Endothelial cell of umbilical vein (primary cell): ENCODE results near the gene DIPK2B. TPM values are rescaled to one million over a fixed set of nuclear protein-coding genes. Genes with fewer than 3 reads are reported as not detected.

Experiments
- BruUV-seq: library from RNA; stranded (reverse); fragments of 400-500 nt; replicated peaks from 2 replicates; lab custom pipeline; 2021; lab: Mats Ljungman, UMichigan
- CTCF ChIA-PET: fragments of 300-600, 350-600 bp; sonication (Branson Sonifier 250); formaldehyde crosslinking; loops from one replicate; lab custom pipeline; 2021; ENCODE audit warnings: antibody characterized with exemption, inconsistent platforms; lab: Charles Lee
- POLR2A ChIA-PET: fragments of 300-600, 350-600 bp; sonication (Branson Sonifier 250); formaldehyde crosslinking; loops from one replicate; lab custom pipeline; 2021; ENCODE audit warnings: antibody characterized with exemption, inconsistent platforms; lab: Charles Lee
- DNase-seq: peaks from one replicate; pipeline ENCODE4 v3.0.0-alpha.2; 2011; ENCODE audit warnings: low read depth, low spot score
- FAIRE-seq: peaks from 2 replicates; lab custom pipeline; 2011; peaks lifted over from hg19 to GRCh38; lab: Jason Lieb, UNC
- H2AFZ ChIP-seq: 2 replicates; pipeline ENCODE4 v1.6.0; 2012; ENCODE audit warnings: low read depth, low read length, control low read depth, inconsistent platforms
- H3K27ac ChIP-seq: 2 replicates; pipeline ENCODE4 v1.5.1; 2011; ENCODE audit warnings: low read depth, mild to moderate bottlenecking, control low read depth, low read length, moderate library complexity; ENCODE audit not compliant: insufficient read depth
- H3K27me3 ChIP-seq, 2 experiments: 2 replicates each; pipeline versions ENCODE4 v1.6.0 to v1.6.1; 2011; ENCODE audit warnings: low read length in 2 of 2, mixed read lengths in 1 of 2; ENCODE audit not compliant: control insufficient read depth in 2 of 2, insufficient read depth in 2 of 2
- H3K36me3 ChIP-seq, 2 experiments: 2 replicates in 1 of 2; 3 replicates in 1 of 2; pipeline ENCODE4 v1.5.1; 2011; ENCODE audit warnings: low read length in 2 of 2, mild to moderate bottlenecking in 1 of 2, moderate library complexity in 1 of 2; ENCODE audit not compliant: control insufficient read depth in 2 of 2, insufficient read depth in 2 of 2; ENCODE audit errors: extremely low read depth in 1 of 2
- H3K4me1 ChIP-seq: 3 replicates; pipeline ENCODE4 v1.5.1; 2011; ENCODE audit warnings: mild to moderate bottlenecking, low read length; ENCODE audit not compliant: control insufficient read depth, insufficient read depth; ENCODE audit errors: extremely low read depth
- H3K4me2 ChIP-seq: 2 replicates; pipeline ENCODE4 v1.6.1; 2011; ENCODE audit warnings: low read length, control low read depth, mixed read lengths; ENCODE audit not compliant: insufficient read depth
- H3K4me3 ChIP-seq, 3 experiments: fragments of 200-600 bp in 1 of 3; sonication (generic), shearing (Covaris generic) in 1 of 3; replicated peaks in 1 of 3; 2 replicates each; pipeline ENCODE4 v1.5.1; 2011 to 2016; ENCODE audit warnings: control low read depth in 3 of 3, low read length in 3 of 3, mild to moderate bottlenecking in 2 of 3, inconsistent platforms in 1 of 3, low read depth in 1 of 3, moderate library complexity in 1 of 3; ENCODE audit not compliant: insufficient read depth in 1 of 3
- H3K79me2 ChIP-seq: 2 replicates; pipeline ENCODE4 v1.6.0; 2012; ENCODE audit warnings: low read length, inconsistent platforms; ENCODE audit not compliant: control insufficient read depth, insufficient read depth
- H3K9ac ChIP-seq: replicated peaks from 2 replicates; pipeline ENCODE3; 2011; ENCODE audit warnings: low read length, control low read depth; ENCODE audit not compliant: insufficient read depth; ENCODE audit errors: extremely low read depth
- H3K9me1 ChIP-seq: replicated peaks from 3 replicates; pipeline ENCODE4 v1.6.0; 2011; ENCODE audit warnings: mild to moderate bottlenecking, low read length; ENCODE audit not compliant: control insufficient read depth, insufficient read depth; ENCODE audit errors: extremely low read depth
- H3K9me3 ChIP-seq: replicated peaks from 2 replicates; pipeline ENCODE4 v1.5.1; 2012; ENCODE audit warnings: low read length, inconsistent platforms; ENCODE audit not compliant: control insufficient read depth, insufficient read depth
- H4K20me1 ChIP-seq: replicated peaks from 2 replicates; pipeline ENCODE3; 2011; ENCODE audit warnings: mild to moderate bottlenecking, low read length; ENCODE audit not compliant: control insufficient read depth, insufficient read depth; ENCODE audit errors: extremely low read depth
- CTCF ChIP-seq, 2 donors: IDR thresholded peaks; 1 replicate in 1 of 2; 2 replicates in 1 of 2; pipeline ENCODE4 v1.5.1; 2011; ENCODE audit warnings: low read length in 2 of 2, mild to moderate bottlenecking in 2 of 2, moderate library complexity in 2 of 2, control low read depth in 1 of 2, inconsistent platforms in 1 of 2, low read depth in 1 of 2; ENCODE audit not compliant: insufficient read depth in 1 of 2; ENCODE audit errors: extremely low read depth in 1 of 2
- EZH2 ChIP-seq: IDR thresholded peaks from 2 replicates; pipeline ENCODE4 v1.6.1; 2012; ENCODE audit warnings: borderline replicate concordance, low read depth, mild to moderate bottlenecking, moderate library complexity, low read length, inconsistent platforms; ENCODE audit not compliant: severe bottlenecking
- FOS ChIP-seq: IDR thresholded peaks from 2 replicates; pipeline ENCODE4 v1.6.1; 2011; ENCODE audit warnings: mild to moderate bottlenecking, low read length, moderate library complexity, borderline replicate concordance; ENCODE audit not compliant: insufficient read depth
- GATA2 ChIP-seq: IDR thresholded peaks from 2 replicates; pipeline ENCODE4 v1.7.0; 2011; ENCODE audit warnings: low read depth, mild to moderate bottlenecking, moderate library complexity, mixed read lengths, low read length; ENCODE audit not compliant: insufficient read length, insufficient read depth
- JUN ChIP-seq: IDR thresholded peaks from 2 replicates; pipeline ENCODE4 v1.6.1; 2011; ENCODE audit warnings: borderline replicate concordance, low read depth; ENCODE audit not compliant: insufficient read length, insufficient read depth
- MYC ChIP-seq: IDR thresholded peaks from one replicate; pipeline ENCODE4 v1.6.1; 2011; ENCODE audit warnings: mild to moderate bottlenecking, low read depth, low read length
- POLR2A ChIP-seq: IDR thresholded peaks from 2 replicates; pipeline ENCODE4 v1.6.1; 2012; ENCODE audit warnings: low read depth, mild to moderate bottlenecking, control low read depth, low read length
- POLR2AphosphoS5 ChIP-seq: IDR thresholded peaks from 2 replicates; pipeline ENCODE4 v1.6.1; 2012; ENCODE audit warnings: low read depth, mild to moderate bottlenecking, control low read depth, low read length, moderate library complexity; ENCODE audit not compliant: insufficient read depth
- dilution Hi-C: fragments of 300-500 bp; cut with MboI; formaldehyde crosslinking; loops from one replicate; pipeline ENCODE4 v1.15.0; 2019; ENCODE audit warnings: low sequenced_read_pairs; ENCODE audit not compliant: extremely low pct_ligation_motif_present
- intact Hi-C: fragments of 100-400 bp; cut with micrococcal nuclease; formaldehyde crosslinking; loops from one replicate; pipeline ENCODE4 v1.10.0; 2022
- polyA plus RNA-seq, 4 experiments: library from polyadenylated mRNA; depleted of rRNA in 3 of 4; stranded (reverse) in 3 of 4; unstranded in 1 of 4; fragments of >200 nt; gene quantifications; 2 replicates each; pipeline versions ENCODE4 v1.2.1 to v1.2.3, GENCODE V29; 2011 to 2012; ENCODE audit warnings: missing spikeins in 1 of 4
- total RNA-seq: library from RNA; stranded (reverse); gene quantifications from 2 replicates; pipeline ENCODE4 v1.2.3, GENCODE V29; 2021
- TF ChIP-seq, protein P1 (sequence below): IDR thresholded peaks from 2 replicates; pipeline ENCODE4 v1.6.1; 2011; ENCODE audit not compliant: insufficient read depth, insufficient read length

Gene DIPK2B
- total and polyA plus RNA-seq, 2 donors (not counting 3 experiments of a cell fraction or from before 2014, with no cell fraction given), result 46.0 to 106 TPM

DNA sequence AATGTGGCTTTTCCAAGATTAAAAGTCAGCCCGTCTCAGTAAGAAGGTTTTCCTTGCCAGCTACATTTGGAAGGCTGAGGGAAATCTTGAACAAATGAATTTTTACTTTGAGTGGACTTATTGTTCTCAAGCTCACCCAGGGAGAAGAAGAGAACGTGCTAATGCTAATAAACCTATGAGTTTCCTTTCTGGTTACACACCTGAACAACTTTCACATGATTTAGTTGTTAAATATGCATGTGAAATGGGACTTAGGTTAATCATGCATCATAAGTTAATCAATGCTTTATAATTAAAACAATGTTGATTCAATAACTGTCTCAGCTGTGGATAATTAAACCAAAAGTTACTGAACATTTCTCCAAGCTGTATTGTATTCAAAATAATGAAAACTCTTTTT is 33.9 kb downstream of the DIPK2B start:
- H3K79me2 ChIP-seq, result no peaks in the 10 kb centered on the region
- FAIRE-seq (no peak), DNase-seq (no peak)
- TF ChIP-seq JUN, result no peak
- TF ChIP-seq, protein P1, sequence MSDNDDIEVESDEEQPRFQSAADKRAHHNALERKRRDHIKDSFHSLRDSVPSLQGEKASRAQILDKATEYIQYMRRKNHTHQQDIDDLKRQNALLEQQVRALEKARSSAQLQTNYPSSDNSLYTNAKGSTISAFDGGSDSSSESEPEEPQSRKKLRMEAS, result no peak
- no peak for TF ChIP-seq FOS
- no peak for TF ChIP-seq CTCF (IDR thresholded peaks at IDR 0.05; ENCODE audit: extremely low read depth in 1 of 2, insufficient read depth in 1 of 2, low read depth in 1 of 2, low read length in 2 of 2)
- no peak for TF ChIP-seq POLR2A
- no peak for TF ChIP-seq POLR2AphosphoS5
- no peak for TF ChIP-seq GATA2
- no peak for TF ChIP-seq EZH2
- TF ChIP-seq MYC, result no peak
- H3K27ac ChIP-seq, result no peak overlapping the region
- dilution Hi-C loops (no loop called here), intact Hi-C loops (no loop called here)
- no peaks in the 10 kb centered on the region for H3K4me1 ChIP-seq
- no TSS peak for BruUV-seq
- no peak overlapping the region for H3K9ac ChIP-seq
- H3K4me2 ChIP-seq, result no peak overlapping the region
- H3K9me1 ChIP-seq, result no peaks in the 10 kb centered on the region
- no peaks in the 10 kb centered on the region for H3K27me3 ChIP-seq
- H3K36me3 ChIP-seq, result no peaks in the 10 kb centered on the region
- POLR2A ChIA-PET, result no interaction called here
- CTCF ChIA-PET, result no interaction called here
- H4K20me1 ChIP-seq, result no peaks in the 10 kb centered on the region
- H3K4me3 ChIP-seq, result no peak overlapping the region
- H3K9me3 ChIP-seq, result no peaks in the 10 kb centered on the region
- H2AFZ ChIP-seq, result no peak overlapping the region
